ENCODE measurements around the gene ENO3.

GRCh38 chr17:4941319-4941610 lies 9.7 kb upstream of the ENO3 start:
- TF ChIP-seq CTCF (IDR thresholded peaks at IDR 0.05), result no peak
- no peak for TF ChIP-seq POLR2A (IDR thresholded peaks at IDR 0.05)
